Hypothalamus (tissue), 51 donors: ENCODE data around the gene SMURF2.

Experiments used
- DNase-seq, 51 donors: peaks; one replicate each; lab custom pipeline; 2025; lab: John Stamatoyannopoulos, UW

The SMURF2 gene

DNA sequence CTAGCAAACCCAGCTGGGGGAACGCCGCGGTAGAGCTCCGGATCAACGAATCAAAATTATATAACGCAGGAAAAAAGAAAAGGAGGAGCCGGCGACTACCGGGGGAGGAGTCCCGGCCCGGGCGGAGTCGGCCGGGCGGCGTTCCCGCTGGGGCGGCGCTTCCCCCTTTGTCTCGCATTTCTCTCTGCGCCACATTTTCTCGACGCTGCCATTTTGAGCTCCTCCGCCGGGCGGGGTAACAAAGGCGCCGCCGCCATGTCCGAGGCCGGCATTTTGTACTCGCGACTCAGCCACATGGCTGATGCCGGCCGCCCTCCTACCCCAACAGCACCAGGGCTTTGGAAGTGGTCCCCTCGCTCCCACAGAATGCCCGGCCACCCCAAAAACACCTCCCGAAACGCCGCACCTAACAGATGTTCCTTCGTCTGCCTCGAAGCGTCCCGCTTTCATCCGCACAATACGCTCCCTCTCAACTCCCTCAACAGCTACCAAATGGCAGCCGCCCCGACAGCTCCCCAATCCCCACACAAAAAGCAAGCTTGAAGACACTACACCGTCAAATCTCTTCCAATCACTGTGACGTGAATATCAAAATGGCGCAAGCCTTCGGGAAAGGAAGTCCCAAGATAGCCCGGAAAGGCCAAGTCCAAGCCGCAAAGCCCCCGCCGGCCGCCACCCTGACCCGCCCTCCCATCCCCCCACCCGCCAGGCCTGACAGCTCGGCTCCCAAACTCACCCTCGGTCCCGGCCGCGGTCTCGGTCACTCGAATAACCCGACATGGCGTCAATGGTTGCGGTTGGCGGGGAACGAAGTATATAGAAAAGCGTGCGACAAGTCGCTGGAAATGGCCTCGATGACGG lies 156.5 kb downstream of the SMURF2 start:
- DNase-seq, result peak; percentile 27 to 90 (median 79)

DNA sequence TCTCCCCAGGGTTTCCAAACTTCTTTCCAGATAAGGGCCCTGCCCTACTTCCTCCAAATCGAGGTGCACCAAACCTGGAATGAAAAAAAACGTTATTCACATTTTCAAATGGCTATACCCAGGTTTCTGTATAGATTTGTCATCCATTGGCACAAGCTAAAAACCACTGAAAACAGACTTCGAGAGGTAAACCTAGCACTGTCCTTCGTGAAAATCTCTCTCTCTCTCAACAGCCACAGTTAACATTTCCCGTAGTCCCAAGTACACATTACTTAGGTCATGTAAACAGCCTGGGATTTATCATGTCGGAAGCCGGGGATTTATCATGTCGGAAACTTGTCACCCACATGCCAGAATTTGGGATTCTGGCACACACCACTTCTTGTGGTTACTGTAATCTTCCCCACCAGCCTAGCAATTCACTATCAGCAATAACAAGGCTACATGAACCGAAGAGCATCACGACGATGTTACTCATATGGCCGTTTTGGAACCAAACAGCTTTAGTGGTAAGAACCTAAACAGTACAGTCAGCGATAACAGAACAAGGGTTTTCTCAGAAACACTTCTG lies 157.3 kb downstream of the SMURF2 start:
- DNase-seq, result no peak

DNA sequence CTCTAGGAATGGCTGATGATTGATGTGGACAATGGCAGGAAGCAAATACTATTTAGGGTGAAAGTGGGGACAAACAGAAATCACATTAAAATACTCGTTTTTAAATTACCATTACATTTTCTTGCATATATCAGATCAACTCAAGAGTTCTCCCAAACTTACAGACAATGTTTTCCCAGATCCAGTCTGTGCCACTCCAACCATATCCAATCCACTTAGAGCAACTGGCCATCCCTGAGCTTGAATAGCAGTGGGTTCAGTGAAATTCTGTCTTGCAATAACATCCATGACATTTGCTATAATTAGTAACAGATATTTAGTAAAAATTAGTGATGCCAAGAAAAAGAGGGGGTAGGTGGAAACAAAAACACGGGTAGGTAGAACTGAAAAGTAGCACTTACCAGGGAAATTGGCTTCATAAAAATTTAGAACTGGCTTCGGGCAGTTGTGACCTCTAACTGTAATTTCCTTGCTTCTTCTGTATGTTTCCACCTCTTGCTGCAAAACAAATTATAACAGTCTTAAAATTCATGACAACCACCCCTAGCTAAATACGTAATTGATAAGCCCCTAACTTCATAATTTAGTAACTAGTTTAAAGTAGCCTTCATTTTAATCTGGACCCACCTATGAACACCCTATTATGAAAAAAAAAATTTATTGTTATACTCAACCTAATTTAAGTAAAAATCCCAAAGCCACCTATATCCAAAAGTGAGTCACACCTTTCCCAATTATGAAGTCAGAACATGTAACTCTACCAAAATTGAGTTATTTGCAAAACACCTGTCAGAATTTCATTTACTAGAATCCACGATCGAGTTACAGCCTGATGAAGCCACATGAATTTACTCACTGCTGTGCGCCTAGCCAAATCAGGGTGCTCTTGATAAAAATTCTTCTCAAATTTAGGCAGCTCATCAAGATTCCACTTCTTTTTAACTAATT lies 158.0 kb downstream of the SMURF2 start:
- no peak for DNase-seq

DNA sequence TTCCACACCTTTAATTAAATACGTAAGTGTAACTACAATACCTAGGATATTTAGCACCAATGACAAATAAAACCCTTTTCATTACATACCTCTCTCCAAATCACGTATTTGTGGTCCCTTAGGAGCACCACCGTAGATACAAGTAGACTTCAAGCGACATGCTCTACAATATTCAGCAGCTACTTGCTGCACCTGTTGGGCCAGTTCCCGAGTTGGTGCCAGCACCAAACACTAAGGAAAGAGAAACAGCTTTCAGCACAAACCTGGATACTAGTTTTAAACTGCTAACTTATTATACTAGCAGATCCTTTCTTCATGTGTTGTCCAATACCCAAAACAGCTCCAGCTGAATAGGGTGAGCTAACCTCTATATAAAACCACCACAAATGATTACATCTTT lies 158.8 kb downstream of the SMURF2 start:
- DNase-seq, result no peak

DNA sequence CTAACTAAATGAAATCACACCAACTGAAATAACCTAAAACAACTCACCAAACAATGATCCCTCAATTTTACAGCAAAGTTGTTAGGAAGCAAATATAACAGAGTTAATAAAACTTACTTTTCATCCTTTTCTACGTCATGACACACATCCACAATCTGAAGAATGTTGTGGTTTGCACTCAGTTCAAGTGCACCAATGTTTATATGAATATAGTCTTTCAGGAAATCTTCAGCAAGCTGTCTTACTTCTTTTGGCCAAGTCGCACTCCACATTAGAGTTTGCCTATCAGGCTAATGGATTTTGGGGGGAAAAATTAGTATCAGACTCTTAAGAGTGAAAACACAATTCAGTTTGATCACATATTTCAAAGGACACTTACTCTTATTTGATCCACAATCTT lies 159.3 kb downstream of the SMURF2 start:
- no peak for DNase-seq

DNA sequence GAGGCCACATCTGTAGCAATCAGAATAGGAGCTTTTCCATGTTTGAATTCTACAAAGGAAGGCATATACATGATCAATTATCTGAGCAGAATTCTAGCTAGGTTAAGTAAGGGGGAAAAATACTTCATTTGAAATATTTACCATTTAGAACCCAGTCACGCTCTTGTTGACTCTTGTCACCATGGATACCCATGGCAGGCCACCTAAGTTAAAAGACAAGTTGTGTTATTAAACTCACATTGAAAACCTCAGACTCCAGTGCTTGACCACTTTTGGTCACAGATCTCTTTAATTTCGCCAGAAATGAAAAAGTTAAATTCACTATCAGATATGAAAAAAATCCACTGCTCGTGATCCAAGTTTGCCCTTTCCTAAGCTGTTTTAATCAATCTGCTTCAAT lies 160.1 kb downstream of the SMURF2 start:
- no peak for DNase-seq

DNA sequence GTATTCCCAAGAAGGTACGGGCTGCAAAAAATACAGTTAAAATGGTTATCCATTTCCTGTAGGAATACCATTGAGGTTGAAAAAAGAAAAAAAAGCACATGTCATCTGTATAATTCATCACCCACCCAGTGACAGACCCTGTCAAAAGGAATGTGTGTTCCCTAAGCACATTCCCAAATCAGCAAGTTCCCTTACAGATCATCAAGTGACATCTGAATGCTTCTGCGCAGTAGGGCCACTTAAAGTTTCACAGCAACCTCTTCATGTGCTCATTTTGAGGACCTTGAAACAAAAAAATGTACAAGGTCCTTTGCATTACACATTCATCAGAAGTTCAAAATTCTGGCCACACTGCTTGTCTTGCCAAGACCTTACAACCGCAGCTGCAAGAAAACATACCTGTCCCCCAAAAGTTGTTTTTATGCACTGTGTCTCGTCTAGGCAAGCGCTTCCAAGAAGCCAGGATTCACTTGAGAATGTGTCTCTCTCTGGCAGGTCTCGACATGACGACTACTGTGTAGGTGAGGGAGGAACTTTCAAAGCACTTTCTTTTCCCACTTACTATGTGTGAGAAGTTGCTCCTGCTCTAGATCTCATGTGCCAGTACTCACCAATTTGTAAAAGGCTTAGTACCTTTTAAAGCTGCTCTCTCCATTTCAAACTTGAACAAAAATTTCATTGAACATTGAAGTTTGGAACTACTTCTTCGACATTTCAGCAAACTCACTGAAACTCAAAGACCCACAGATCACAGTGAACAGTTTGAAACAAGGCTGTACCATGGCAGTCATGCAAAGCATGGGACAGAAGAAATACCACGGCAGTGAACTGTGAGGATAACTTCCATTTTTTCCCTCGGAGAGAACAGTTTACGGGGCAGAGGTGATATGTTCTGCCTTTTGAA lies 161.0 kb downstream of the SMURF2 start:
- no peak for DNase-seq

DNA sequence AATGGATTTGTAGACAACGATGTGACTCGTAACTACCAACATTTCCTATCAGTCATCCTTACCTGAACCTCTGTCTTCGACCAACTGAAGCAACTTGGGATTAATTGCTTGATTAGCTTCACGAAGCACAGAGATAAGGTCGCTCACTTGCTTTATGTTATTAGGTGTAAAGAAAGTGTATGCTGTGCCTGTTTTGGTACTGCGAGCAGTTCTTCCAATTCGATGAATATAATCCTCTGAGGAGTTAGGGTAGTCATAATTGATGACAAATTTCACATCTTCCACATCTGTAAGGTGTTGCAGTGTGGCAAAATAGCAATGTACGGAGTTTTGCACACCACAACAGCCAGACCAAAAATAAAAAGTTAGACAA lies 161.6 kb downstream of the SMURF2 start:
- no peak for DNase-seq

DNA sequence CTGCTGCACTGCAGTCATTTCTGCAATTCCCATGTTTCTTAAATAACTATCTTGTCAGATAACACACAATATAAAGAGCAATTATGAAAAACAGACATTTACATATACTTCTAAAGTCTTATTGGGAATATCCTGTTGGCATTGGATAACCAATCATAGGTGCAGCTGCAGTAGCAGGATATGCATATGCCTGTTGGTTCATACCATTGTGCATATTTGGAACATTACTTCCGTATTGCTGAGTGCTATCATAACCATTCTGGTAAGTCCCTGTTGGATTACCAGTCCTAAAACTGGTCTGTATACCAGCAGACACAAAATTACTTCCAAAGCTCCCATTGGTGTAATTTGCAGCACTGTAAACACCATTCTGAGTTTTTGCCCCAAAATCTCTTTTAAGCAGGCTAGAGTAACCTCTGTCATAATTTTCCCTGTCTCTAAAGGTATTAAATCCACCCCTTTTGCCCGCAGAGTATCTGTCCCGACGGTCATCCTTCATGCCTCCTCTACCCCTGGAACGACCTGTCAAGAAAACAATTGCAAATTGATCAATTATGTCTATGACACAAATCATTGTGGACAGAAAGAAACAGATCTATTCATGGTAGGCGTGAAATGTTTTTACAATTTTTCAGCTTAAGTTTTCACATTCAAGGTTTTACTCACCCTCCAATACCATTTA lies 162.2 kb downstream of the SMURF2 start:
- DNase-seq, result no peak

DNA sequence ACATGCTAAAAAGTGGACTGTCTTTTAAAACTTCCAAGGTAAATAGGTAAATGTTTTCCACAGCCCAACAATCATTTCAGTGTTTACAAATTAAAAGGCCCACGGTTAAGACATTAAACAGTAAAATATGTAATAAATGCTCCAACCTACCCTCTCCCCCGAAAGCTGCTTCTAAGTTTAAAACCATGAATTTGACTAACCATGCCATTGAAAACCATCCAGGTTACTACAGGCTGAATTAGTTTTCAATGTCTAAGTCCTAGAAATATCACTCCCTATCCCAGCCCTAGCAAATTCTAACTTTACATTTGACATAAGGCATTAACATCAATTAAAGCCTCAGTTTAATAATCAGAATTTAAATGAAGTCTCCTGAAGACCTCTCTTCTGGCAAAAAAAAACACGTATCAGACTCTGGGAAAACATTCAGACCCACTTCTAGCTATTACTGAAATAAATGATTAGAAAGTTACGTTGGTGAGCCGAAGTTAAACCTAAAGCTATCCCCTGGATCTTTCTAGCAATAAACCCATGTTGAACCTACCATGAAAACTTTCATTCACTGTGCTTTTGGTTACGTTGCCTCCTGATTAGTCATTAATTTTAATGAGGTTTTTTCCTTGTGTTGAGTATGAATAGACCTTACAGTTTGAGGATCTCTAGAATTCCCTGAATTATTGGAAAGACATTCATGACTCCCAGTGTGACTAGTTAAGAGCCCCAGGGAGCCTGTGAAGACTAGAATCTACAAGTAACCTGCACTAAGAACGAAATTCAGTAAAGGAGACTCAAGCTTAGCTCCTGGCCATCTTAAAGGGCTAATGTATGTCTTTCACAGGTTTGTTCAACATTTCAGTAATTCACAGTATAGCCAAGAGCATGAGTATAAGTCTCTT lies 163.6 kb downstream of the SMURF2 start:
- no peak for DNase-seq

DNA sequence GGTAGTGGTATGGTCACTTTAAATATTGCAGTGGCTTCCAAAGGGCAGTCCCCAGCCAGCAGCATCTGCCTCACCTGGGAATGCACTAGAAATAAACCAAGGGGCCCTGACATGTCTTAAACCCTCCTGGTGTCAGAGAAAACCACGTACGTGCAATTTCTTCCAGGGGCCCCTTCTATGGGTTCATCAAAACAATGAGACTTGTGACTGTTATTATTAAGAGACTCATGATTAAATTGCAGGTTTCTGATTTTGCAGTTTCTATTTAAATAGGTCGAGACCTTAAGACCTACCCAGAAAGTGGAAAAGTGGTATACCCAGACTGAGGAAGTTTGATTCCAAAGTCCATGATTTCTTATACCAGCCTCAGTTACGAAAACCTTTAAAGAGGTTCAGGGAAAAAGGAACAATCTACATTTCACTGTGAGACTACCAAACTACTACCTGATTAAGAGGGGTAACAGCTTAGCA lies 164.5 kb downstream of the SMURF2 start:
- DNase-seq, result no peak

DNA sequence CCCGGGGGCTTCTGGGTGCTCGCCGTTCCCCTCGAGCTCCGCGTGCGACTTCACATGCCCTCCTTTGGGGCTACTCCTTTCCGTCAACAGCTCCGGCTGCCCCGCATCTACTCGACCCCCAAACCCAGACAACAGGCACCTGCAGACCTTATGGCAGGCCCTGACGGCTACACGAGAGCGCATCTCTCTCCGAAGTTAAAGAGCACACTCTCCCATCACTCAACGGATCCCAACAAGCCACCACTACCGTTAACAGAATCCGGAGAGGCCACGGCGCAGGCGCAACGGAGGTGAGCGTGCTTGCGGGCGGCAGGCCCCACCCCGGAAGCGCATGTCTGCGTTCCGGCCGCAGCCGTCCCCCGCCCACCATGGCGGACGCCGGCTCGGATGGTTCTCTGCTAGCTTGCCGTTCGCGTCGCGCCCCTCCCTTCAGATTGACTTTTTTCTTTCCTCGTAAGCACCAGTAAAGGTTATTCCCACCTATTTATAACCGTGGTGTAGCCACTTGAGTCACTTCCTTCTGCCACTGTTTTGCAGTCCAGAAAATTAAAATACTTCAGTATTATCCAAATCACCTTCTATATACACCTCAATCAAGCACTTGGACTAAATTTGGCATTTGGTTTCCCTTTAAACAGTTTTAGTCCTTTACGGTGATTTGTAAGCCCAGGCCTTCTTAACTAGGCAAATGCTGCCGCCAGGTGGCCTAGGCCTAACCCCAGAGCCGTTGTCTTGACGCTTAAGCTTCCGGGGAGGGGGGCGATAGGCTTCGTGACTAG lies 165.1 kb downstream of the SMURF2 start, which contains the start of gene POLG2:
Gene POLG2, minus strand, starts transcription at position 269 of the 779 bp plus-strand sequence. Its CDS starts 86 bp downstream, at position 183.
- peak; percentile 52 to 92 (median 81) for DNase-seq

DNA sequence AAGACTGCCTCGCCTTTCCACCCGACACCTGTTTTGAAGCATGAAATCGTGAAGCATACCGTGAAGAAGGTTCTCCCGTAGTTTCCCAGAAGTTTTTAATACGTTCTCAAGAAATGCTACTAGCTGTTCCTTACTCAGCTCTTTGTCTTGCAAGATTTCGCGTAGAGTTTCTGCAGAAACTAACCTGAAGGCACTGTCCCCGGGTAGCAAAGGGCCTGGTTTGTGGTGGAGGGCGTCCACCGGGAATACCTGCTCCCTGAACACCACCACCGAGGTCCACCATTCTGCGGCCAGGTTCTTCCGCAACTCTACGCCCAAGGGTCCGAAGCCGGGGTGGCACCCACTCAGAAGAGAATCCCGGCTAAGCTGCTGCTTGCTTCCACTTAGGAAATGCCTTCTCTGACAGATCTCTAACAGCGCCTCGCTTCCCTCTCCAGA lies 165.7 kb downstream of the SMURF2 start:
- DNase-seq, result peak in 2 of 51 donors; percentile 48 to 56
